Psoas muscle (tissue), 8 donors: Measurements from ENCODE around the gene AGPAT4. TPM values are rescaled to one million over a fixed set of nuclear protein-coding genes. Genes with fewer than 3 reads are reported as not detected.
"Not testable (repeated sequence)": the region's sequence is repeated elsewhere in the genome, so short reads cannot be mapped to it uniquely, and the experiment has no call there.

Source experiments
- ATAC-seq, 4 donors: fragments of 200-7000 bp; cut with Tn5 transposase; one replicate each; pipeline ENCODE4 v1.9.1; 2020; ENCODE audit warnings: moderate library complexity in 3 of 4, mild to moderate bottlenecking in 2 of 4
- DNase-seq, 2 donors: peaks; one replicate each; pipeline ENCODE4 v3.0.0-alpha.2; 2020
- H3K27ac ChIP-seq: fragments of 200-600 bp; one replicate; pipeline ENCODE4 v1.8.0; 2022
- H3K27me3 ChIP-seq, 3 donors: fragments of 200-600 bp in 1 of 3; one replicate each; pipeline versions ENCODE4 v1.6.1 to v1.8.0; 2013 to 2022; ENCODE audit warnings: low read length in 2 of 3, mild to moderate bottlenecking in 2 of 3, moderate library complexity in 1 of 3; ENCODE audit not compliant: insufficient read depth in 3 of 3
- H3K36me3 ChIP-seq, 2 donors: fragments of 200-600 bp in 1 of 2; one replicate each; pipeline versions ENCODE4 v1.6.1 to v1.8.0; 2013 to 2022; ENCODE audit warnings: low read depth in 1 of 2, mild to moderate bottlenecking in 1 of 2, moderate library complexity in 1 of 2; ENCODE audit not compliant: insufficient read depth in 1 of 2
- H3K4me1 ChIP-seq: fragments of 200-600 bp; one replicate; pipeline ENCODE4 v1.8.0; 2022
- H3K4me3 ChIP-seq: fragments of 200-600 bp; one replicate; pipeline ENCODE4 v1.8.0; 2022; ENCODE audit warnings: mild to moderate bottlenecking
- H3K9me3 ChIP-seq: fragments of 200-600 bp; one replicate; pipeline ENCODE4 v1.8.0; 2022
- WGBS, 3 donors: extraction: QIAGEN DNeasy Blood & Tissue Kit; methylation state at CpG; one replicate each; pipeline versions ENCODE4 v1.1.6 to v1.1.7; 2013; 5-methylcytosine and 5-hydroxymethylcytosine counted together
- intact Hi-C, 2 donors: fragments of 100-400 bp; cut with DNase I; formaldehyde crosslinking; loops; one replicate each; pipeline versions ENCODE4 v1.11.0 to v1.14.2; 2022
- polyA plus RNA-seq, 3 donors: library from polyadenylated mRNA; stranded (reverse); fragments of 200-250 nt; gene quantifications; one replicate each; pipeline ENCODE4 v1.2.3, GENCODE V29; 2013
- total RNA-seq, 4 donors: library from RNA; stranded (reverse); fragmentation: NEBNext Ultra II Directional in 2 of 4; extraction: Animal tissue kit (Norgen Biotek cat#: 25700) in 2 of 4; gene quantifications; one replicate each; pipeline versions ENCODE4 v1.2.1 to v1.2.4, GENCODE V29; 2021 to 2023
- TF ChIP-seq, protein P1 (sequence below): fragments of 200-600 bp; IDR thresholded peaks from one replicate; pipeline ENCODE4 v1.8.0; 2022; ENCODE audit warnings: antibody characterized with exemption
- donor health status: healthy with polysubstance abuse.
- donor health status: DM: no; HTN: no; CAD: no; lungs with moderate emphysema.
- donor health status: Bipolar disorder and iron deficiency.
- donor health status: healthy.
- donor health status: DM: yes; HTN: yes; CAD: no.
- donor health status: DM: no; HTN: no; CAD: no.
- donor health status: DM: no; HTN: no; CAD: no.
- donor health status: DM: yes; HTN: yes; CAD: no.

The AGPAT4 gene
- total and polyA plus RNA-seq, 7 donors: 0.18 to 1.7 (median 0.59) TPM

DNA sequence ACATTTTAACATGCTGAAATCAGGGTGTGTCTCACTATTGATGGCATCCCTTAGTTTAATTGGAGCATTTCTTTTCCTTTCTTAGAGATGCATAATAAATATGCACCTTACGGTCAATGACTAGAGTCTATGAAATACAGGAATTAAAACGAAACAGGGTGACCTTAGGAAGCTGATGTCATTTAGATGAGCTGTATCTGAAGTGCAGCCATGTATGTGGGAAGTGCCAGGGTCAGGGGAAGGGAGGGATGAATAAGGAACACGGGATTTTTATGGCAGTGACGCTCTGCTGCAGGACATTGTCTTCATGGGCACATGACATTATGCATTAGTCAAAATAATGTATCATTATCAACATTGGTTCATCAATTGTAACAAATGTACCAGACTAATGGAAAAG is 84.0 kb downstream of the AGPAT4 start:
- TF ChIP-seq, protein P1, sequence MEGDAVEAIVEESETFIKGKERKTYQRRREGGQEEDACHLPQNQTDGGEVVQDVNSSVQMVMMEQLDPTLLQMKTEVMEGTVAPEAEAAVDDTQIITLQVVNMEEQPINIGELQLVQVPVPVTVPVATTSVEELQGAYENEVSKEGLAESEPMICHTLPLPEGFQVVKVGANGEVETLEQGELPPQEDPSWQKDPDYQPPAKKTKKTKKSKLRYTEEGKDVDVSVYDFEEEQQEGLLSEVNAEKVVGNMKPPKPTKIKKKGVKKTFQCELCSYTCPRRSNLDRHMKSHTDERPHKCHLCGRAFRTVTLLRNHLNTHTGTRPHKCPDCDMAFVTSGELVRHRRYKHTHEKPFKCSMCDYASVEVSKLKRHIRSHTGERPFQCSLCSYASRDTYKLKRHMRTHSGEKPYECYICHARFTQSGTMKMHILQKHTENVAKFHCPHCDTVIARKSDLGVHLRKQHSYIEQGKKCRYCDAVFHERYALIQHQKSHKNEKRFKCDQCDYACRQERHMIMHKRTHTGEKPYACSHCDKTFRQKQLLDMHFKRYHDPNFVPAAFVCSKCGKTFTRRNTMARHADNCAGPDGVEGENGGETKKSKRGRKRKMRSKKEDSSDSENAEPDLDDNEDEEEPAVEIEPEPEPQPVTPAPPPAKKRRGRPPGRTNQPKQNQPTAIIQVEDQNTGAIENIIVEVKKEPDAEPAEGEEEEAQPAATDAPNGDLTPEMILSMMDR: no peak

DNA sequence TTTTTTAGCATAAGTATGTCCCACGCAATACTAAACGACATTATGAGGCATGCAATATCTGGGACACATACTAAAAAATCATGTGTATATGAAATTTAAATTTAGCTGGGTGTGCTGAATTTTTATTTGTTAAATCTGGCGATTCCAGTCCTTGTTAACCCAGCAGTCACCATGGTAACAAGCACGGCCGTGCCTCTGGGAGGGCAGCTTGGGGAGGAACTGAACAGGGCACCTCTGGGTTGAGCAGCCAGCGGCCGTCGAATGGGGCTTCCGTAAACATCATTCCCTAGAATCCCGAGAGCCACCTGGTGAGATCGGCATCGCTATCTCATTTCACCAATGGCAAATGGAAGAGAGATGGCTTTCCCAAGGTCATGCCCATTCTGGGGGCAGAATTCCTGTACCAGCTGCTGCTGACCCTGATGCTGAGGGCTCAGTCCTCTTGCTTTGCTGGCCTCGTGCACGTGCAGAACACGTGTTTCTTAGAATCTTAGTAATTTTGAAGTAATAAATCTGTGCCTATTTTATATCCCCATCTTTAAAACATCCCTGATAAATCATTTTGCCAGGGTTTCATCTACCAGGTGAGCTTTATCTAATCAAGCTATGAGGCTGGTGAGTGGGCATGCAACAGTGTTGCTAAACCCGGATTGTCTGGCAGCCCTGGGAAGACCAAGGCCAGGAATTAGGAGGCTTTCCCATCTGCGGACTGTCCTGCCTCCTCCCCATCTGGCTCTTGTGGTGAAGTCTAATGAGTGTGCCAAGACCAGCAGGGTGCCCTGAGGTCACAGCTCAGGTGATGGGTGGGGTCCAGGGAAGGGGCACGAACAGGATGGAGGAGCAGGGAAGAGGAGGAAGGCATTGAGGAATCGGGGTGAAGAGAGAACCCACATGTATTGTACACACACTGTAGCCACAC is 85.1 kb downstream of the AGPAT4 start:
- TF ChIP-seq, protein P1: no peak
- Histone ChIP-seq H3K9me3 (no peaks in the 10 kb centered on the region), H3K36me3 (no peaks in the 10 kb centered on the region), H3K27ac (no peak overlapping the region), H3K4me1 (no peaks in the 10 kb centered on the region), H3K27me3 (no peaks in the 10 kb centered on the region), H3K4me3 (no peak overlapping the region)
- intact Hi-C loops: no loop called here
- DNase-seq: no peak
- no peak for ATAC-seq
- WGBS, 3 donors: 93 to 95% (median 94%) methylated on average over 19 of the region's 19 CpGs

More for the DNA sequence above, 84.0 kb downstream of the AGPAT4 start:
- H3K27me3 ChIP-seq: no peaks in the 10 kb centered on the region
- WGBS, 3 donors: 87 to 90% (median 89%) methylated on average over 4 of the region's 4 CpGs
- no peaks in the 10 kb centered on the region for H3K9me3 ChIP-seq
- H3K4me3 ChIP-seq: no peak overlapping the region
- H3K4me1 ChIP-seq: no peaks in the 10 kb centered on the region
- intact Hi-C loops: no loop called here
- ATAC-seq: no peak
- DNase-seq: no peak
- no peak overlapping the region for H3K27ac ChIP-seq
- no peaks in the 10 kb centered on the region for H3K36me3 ChIP-seq

DNA sequence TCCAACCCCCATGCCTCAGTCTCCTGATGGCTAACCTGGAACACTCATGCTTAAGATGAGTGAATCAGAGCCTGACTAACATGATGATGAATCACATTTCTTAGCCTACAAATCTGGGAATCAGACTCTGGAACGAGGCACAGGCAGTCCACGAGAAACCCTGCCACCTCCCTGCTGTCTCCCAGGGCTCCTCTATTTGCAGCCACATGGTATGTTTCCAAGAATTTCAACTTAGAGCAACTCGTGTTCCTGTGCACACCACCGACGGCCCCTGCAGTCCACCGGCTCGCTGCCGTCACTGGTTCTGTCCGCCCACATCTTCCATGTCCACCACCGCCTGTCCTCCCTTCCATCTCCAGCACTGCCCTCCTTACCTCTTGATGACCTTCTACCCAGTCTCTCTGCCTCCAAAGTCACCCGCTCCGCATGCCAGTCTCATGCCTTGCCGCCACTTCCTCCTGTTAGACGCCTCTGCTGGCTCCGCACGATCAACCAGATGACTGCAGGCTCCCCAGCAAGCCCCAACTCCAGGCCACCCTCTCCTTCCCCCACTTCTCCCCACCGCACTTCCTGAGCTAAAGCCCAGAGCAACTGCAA is 87.6 kb downstream of the AGPAT4 start:
- intact Hi-C loops: no loop called here
- no peak for ATAC-seq

DNA sequence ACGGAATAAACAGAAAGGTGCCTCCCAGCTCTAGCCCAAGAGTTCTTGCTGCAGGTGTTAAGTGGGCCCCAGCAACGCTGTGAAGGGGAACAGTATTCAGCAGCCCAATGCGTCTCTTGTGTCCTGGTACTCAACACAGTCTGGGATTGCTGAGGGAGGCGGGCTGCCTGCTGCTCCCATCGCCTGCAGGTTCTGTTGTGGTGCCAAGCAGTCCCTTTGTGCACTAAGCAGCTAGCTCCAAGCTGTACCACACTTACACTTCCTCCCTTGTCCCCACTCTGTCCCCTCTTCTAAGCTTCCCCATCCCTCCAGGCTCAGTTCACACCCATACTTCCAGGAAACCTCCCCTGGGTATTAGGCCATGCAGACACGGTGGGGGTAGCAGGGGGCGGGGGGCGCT is 92.7 kb downstream of the AGPAT4 start:
- Histone ChIP-seq H3K9me3 (no peaks in the 10 kb centered on the region), H3K27me3 (no peaks in the 10 kb centered on the region), H3K4me1 (no peaks in the 10 kb centered on the region), H3K4me3 (no peak overlapping the region), H3K36me3 (no peaks in the 10 kb centered on the region), H3K27ac (no peak overlapping the region)
- TF ChIP-seq, protein P1: no peak
- intact Hi-C loops: no loop called here
- no peak for ATAC-seq
- DNase-seq: no peak
- 81 to 90% (median 87%) methylated on average over 8 of the region's 8 CpGs for WGBS, 3 donors

More for the DNA sequence above, 87.6 kb downstream of the AGPAT4 start:
- no peak overlapping the region for H3K27ac ChIP-seq
- H3K4me3 ChIP-seq: no peak overlapping the region
- WGBS, 3 donors: 85 to 92% (median 89%) methylated on average over 17 of the region's 17 CpGs
- TF ChIP-seq, protein P1: no peak
- peak in 1 of 2 donors; percentile 61 for DNase-seq
- H3K36me3 ChIP-seq: no peaks in the 10 kb centered on the region
- H3K27me3 ChIP-seq: no peaks in the 10 kb centered on the region
- H3K9me3 ChIP-seq: no peaks in the 10 kb centered on the region
- no peaks in the 10 kb centered on the region for H3K4me1 ChIP-seq

DNA sequence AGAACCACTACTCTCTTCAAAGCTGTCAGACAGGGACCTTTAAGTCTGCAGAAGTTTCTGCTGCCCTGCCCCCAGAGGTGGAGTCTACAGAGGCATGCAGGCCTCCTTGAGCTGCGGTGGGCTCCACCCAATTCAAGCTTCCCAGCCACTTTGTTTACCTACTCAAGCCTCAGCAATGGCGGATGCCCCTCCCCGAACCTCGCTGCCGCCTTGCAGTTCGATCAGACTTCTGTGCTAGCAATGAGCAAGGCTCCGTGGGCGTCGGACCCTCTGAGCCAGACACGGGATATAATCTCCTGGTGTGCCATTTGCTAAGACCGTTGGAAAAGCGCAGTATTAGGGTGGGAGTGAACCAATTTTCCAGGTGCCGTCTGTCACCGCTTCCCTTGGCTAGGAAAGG is 95.7 kb downstream of the AGPAT4 start:
- ATAC-seq, intact Hi-C loops, H3K27me3 ChIP-seq, DNase-seq, H3K4me3 ChIP-seq, H3K36me3 ChIP-seq, H3K9me3 ChIP-seq, H3K27ac ChIP-seq, H3K4me1 ChIP-seq: not testable (repeated sequence)
- 96 to 98% (median 97%) methylated on average over 14 of the region's 14 CpGs for WGBS, 3 donors

DNA sequence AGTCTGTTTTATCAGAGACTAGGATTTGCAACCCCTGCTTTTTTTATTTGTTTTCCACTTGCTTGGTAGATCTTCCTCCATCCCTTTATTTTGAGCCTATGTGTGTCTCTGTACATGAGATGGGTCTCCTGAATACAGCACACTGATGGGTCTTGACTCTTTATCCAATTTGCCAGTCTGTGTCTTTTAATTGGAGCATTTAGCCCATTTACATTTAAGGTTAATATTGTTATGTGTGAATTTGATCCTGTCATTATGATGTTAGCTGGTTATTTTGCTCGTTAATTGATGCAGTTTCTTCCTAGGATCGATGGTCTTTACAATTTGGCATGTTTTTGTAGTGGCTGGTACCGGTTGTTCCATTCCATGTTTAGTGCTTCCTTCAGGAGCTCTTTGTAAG is 97.4 kb downstream of the AGPAT4 start:
- H3K27me3 ChIP-seq, H3K4me3 ChIP-seq, DNase-seq, intact Hi-C loops, H3K9me3 ChIP-seq, H3K36me3 ChIP-seq, H3K4me1 ChIP-seq, H3K27ac ChIP-seq, ATAC-seq: not testable (repeated sequence)
- 96 to 98% (median 96%) methylated on average over 3 of the region's 3 CpGs for WGBS, 3 donors

DNA sequence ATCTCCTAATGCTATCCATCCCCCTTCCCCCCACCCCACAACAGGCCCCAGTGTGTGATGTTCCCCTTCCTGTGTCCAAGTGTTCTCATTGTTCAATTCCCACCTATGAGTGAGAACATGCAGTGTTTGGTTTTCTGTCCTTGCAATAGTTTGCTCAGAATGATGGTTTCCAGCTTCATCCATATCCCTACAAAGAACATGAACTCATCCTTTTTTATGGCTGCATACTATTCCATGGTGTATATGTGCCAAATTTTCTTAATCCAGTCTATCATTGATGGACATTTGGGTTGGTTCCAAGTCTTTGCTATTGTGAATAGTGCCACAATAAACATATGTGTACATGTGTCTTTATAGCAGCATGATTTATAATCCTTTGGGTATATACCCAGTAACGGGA is 101.1 kb downstream of the AGPAT4 start:
- ATAC-seq, H3K27ac ChIP-seq, H3K4me1 ChIP-seq, H3K36me3 ChIP-seq, H3K4me3 ChIP-seq, DNase-seq, intact Hi-C loops, H3K9me3 ChIP-seq, H3K27me3 ChIP-seq: not testable (repeated sequence)
- WGBS, 3 donors: 0% methylated on average over 1 of the region's 1 CpG
